Mammary epithelial cell (primary cell): ENCODE results near the gene HSPA6.
"Not testable (repeated sequence)": the region's sequence is repeated elsewhere in the genome, so short reads cannot be mapped to it uniquely, and the experiment has no call there.

Experiments
- CTCF ChIP-seq, 2 donors: IDR thresholded peaks in 1 of 2; conservative IDR thresholded peaks in 1 of 2; 2 replicates each; pipeline ENCODE4 v1.5.1; 2011 to 2012; ENCODE audit warnings: inconsistent platforms in 2 of 2, low read length in 2 of 2, mild to moderate bottlenecking in 2 of 2, control low read depth in 1 of 2, low read depth in 1 of 2; ENCODE audit not compliant: insufficient read depth in 1 of 2; ENCODE audit errors: extremely low read depth in 1 of 2
- EZH2 ChIP-seq: IDR thresholded peaks from 2 replicates; pipeline ENCODE4 v1.6.1; 2012; ENCODE audit warnings: low read length, inconsistent platforms, borderline replicate concordance

GRCh38 chr1:161523041-161523816 is 1.1 kb upstream of the HSPA6 start:
- not testable (repeated sequence) for TF ChIP-seq CTCF (conservative IDR thresholded peaks at IDR 0.05 in 1 of 2, IDR thresholded peaks at IDR 0.05 in 1 of 2; ENCODE audit: extremely low read depth in 1 of 2, insufficient read depth in 1 of 2, low read depth in 1 of 2, low read length in 2 of 2); EZH2
